Left renal pelvis (tissue), 4 donors: ENCODE results near the gene SNX19. TPM values are rescaled to one million over a fixed set of nuclear protein-coding genes. Genes with fewer than 3 reads are reported as not detected.
A peak's percentile ranks its signal among the peaks of the same experiment; 100 is the strongest.
"Not testable (repeated sequence)": the region's sequence is repeated elsewhere in the genome, so short reads cannot be mapped to it uniquely, and the experiment has no call there.

Source experiments
- DNase-seq, 4 donors: peaks; one replicate each; pipeline ENCODE4 v3.0.0-alpha.2; 2013; ENCODE audit warnings: low read depth in 4 of 4, low spot score in 3 of 4
- polyA plus RNA-seq, 4 donors: library from polyadenylated mRNA; unstranded; fragments of 120-200 nt; gene quantifications; one replicate each; pipeline ENCODE4 v1.2.1, GENCODE V29; 2013; ENCODE audit not compliant: insufficient read length in 4 of 4

The SNX19 gene
- polyA plus RNA-seq, 4 donors: 45.7 to 56.1 (median 51.9) TPM

- DNase-seq: no peak
These were observed 41.2 kb downstream of the SNX19 start for GRCh38 chr11:130874955-130875531.

- DNase-seq: no peak
These were observed 41.9 kb downstream of the SNX19 start for GRCh38 chr11:130874396-130874795.

- no peak for DNase-seq
These were observed 42.5 kb downstream of the SNX19 start for GRCh38 chr11:130873761-130874160.

GRCh38 chr11:130872981-130873380 is 43.3 kb downstream of the SNX19 start:
- no peak for DNase-seq

GRCh38 chr11:130872513-130872912 is 43.8 kb downstream of the SNX19 start:
- no peak for DNase-seq

GRCh38 chr11:130872102-130872501 is 44.2 kb downstream of the SNX19 start:
- DNase-seq: no peak

- no peak for DNase-seq
These were observed 44.7 kb downstream of the SNX19 start for GRCh38 chr11:130871616-130872015.

- DNase-seq: no peak
These were observed 47.4 kb downstream of the SNX19 start for GRCh38 chr11:130868721-130869390.

GRCh38 chr11:130868086-130868710 is 48.1 kb downstream of the SNX19 start:
- no peak for DNase-seq

- no peak for DNase-seq
These were observed 49.4 kb downstream of the SNX19 start for GRCh38 chr11:130866831-130867230.

GRCh38 chr11:130865774-130866114 is 50.5 kb downstream of the SNX19 start:
- DNase-seq: no peak

- peak in 2 of 4 donors; percentile 18 to 52 for DNase-seq
These were observed 51.0 kb downstream of the SNX19 start for GRCh38 chr11:130865091-130865773.

- DNase-seq: peak; percentile 82 to 88 (median 88)
These were observed 54.1 kb downstream of the SNX19 start for GRCh38 chr11:130861902-130862860.

GRCh38 chr11:130861283-130861682 is 55.0 kb downstream of the SNX19 start:
- DNase-seq: no peak

- no peak for DNase-seq
These were observed 56.4 kb downstream of the SNX19 start for GRCh38 chr11:130859886-130860285.

GRCh38 chr11:130858215-130858614 is 58.1 kb downstream of the SNX19 start:
- DNase-seq: no peak

- not testable (repeated sequence) for DNase-seq
These were observed 60.6 kb downstream of the SNX19 start for GRCh38 chr11:130855707-130856106.

- DNase-seq: no peak
These were observed 61.8 kb downstream of the SNX19 start for GRCh38 chr11:130854483-130854882.

GRCh38 chr11:130852589-130852988 is 63.7 kb downstream of the SNX19 start:
- no peak for DNase-seq

- DNase-seq: no peak
These were observed 65.9 kb downstream of the SNX19 start for GRCh38 chr11:130850185-130850944.
